ENCODE results near the gene POLR1G. TPM values are rescaled to one million over a fixed set of nuclear protein-coding genes. Genes with fewer than 3 reads are reported as not detected.

POLR1G gene
- total and polyA plus RNA-seq, 9 of the 15 experiments (the other 6 are each of a cell fraction or from before 2014, with no cell fraction given): 3.0 to 50.1 (median 27.4) TPM

DNA sequence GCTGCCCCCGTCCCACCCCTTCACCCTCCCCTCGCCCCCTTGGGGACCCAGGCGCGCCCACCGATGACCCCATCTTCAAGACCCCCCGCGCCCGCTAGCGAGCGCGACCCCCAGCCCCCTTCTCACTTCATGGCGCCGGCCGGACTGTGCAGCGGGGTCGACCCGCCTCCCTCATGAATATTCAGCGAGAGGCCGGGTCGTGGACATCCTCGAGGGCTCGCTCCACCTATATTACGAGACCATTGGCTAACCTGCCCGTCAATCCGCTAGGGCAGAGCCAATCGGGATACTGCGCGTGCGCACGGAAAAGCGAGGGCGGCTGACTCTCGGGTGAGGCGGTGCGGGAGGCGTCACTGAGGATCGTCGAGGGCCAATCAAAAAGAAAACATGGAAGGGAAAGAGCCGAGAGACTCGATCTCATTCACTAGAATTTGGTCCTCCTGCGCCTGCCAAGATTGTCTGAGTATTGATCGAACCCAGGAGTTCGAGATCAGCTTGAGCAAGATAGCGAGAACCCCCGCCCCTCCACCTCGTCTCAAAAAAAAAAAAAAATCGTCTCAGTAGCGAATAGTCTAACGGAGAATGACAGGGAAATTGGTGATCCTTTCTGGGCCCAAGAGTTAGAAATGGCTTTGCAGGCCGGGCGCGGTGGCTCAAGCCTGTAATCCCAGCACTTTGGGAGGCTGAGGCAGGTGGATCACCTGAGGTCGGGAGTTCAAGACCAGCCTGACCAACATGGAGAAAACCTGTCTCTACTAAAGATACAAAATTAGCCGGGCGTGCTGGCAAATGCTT, 35.8 kb upstream of the POLR1G start, which contains the start of gene ERCC2 (continued):
- TF ChIP-seq, protein P1, sequence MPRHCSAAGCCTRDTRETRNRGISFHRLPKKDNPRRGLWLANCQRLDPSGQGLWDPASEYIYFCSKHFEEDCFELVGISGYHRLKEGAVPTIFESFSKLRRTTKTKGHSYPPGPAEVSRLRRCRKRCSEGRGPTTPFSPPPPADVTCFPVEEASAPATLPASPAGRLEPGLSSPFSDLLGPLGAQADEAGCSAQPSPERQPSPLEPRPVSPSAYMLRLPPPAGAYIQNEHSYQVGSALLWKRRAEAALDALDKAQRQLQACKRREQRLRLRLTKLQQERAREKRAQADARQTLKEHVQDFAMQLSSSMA (CRISPR knock-in tag; IDR thresholded peaks at IDR 0.05): no peak
- peak; percentile 66; the same call in 1 of the 2 replicates for TF ChIP-seq BCOR (IDR thresholded peaks at IDR 0.05)
- peak; percentile 88 for TF ChIP-seq MEIS2 (IDR thresholded peaks at IDR 0.05; ENCODE audit: partially characterized antibody)
- TF ChIP-seq ZNF184 (CRISPR knock-in tag; IDR thresholded peaks at IDR 0.05): no peak
- TF ChIP-seq, protein P2, sequence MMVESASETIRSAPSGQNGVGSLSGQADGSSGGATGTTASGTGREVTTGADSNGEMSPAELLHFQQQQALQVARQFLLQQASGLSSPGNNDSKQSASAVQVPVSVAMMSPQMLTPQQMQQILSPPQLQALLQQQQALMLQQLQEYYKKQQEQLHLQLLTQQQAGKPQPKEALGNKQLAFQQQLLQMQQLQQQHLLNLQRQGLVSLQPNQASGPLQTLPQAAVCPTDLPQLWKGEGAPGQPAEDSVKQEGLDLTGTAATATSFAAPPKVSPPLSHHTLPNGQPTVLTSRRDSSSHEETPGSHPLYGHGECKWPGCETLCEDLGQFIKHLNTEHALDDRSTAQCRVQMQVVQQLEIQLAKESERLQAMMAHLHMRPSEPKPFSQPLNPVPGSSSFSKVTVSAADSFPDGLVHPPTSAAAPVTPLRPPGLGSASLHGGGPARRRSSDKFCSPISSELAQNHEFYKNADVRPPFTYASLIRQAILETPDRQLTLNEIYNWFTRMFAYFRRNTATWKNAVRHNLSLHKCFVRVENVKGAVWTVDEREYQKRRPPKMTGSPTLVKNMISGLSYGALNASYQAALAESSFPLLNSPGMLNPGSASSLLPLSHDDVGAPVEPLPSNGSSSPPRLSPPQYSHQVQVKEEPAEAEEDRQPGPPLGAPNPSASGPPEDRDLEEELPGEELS (CRISPR knock-in tag; IDR thresholded peaks at IDR 0.05; ENCODE audit: borderline replicate concordance): no peak
- TF ChIP-seq, protein P3, sequence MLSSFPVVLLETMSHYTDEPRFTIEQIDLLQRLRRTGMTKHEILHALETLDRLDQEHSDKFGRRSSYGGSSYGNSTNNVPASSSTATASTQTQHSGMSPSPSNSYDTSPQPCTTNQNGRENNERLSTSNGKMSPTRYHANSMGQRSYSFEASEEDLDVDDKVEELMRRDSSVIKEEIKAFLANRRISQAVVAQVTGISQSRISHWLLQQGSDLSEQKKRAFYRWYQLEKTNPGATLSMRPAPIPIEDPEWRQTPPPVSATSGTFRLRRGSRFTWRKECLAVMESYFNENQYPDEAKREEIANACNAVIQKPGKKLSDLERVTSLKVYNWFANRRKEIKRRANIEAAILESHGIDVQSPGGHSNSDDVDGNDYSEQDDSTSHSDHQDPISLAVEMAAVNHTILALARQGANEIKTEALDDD (IDR thresholded peaks at IDR 0.05): no peak
- TF ChIP-seq ATF1 (CRISPR knock-in tag; IDR thresholded peaks at IDR 0.05): no peak
- peak; percentile 79 for TF ChIP-seq ATF1 (tag; IDR thresholded peaks at IDR 0.05)
- TF ChIP-seq PHB2 (IDR thresholded peaks at IDR 0.05; ENCODE audit: low read depth): peak; percentile 41; the same call in 1 of the 2 replicates
- no peak for TF ChIP-seq DNMT1 (IDR thresholded peaks at IDR 0.05)
- TF ChIP-seq NFE2L1 (tag; IDR thresholded peaks at IDR 0.05; ENCODE audit: borderline replicate concordance, low read depth): no peak
- no peak for TF ChIP-seq CBX1 (IDR thresholded peaks at IDR 0.05; ENCODE audit: low read depth)
- no peak for TF ChIP-seq HNRNPL (IDR thresholded peaks at IDR 0.05; ENCODE audit: low read depth, low read length)
- TF ChIP-seq GTF2F1 (IDR thresholded peaks at IDR 0.05; ENCODE audit: low read depth, low read length): no peak
- TF ChIP-seq ZNF79 (CRISPR knock-in tag; IDR thresholded peaks at IDR 0.05; ENCODE audit: low read depth): no peak
- TF ChIP-seq, protein P4, sequence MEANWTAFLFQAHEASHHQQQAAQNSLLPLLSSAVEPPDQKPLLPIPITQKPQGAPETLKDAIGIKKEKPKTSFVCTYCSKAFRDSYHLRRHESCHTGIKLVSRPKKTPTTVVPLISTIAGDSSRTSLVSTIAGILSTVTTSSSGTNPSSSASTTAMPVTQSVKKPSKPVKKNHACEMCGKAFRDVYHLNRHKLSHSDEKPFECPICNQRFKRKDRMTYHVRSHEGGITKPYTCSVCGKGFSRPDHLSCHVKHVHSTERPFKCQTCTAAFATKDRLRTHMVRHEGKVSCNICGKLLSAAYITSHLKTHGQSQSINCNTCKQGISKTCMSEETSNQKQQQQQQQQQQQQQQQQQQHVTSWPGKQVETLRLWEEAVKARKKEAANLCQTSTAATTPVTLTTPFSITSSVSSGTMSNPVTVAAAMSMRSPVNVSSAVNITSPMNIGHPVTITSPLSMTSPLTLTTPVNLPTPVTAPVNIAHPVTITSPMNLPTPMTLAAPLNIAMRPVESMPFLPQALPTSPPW (CRISPR knock-in tag; IDR thresholded peaks at IDR 0.05): no peak
- no peak for TF ChIP-seq PYGO2 (tag; IDR thresholded peaks at IDR 0.05)
- no peak for TF ChIP-seq ZC3H8 (IDR thresholded peaks at IDR 0.05)
- TF ChIP-seq L3MBTL2 (IDR thresholded peaks at IDR 0.05): peak; percentile 60; the same call in 1 of the 2 replicates
- TF ChIP-seq KDM4B (IDR thresholded peaks at IDR 0.05; ENCODE audit: borderline replicate concordance in 2 of 2, low read depth in 1 of 2): no peak
- TF ChIP-seq CTBP1 (IDR thresholded peaks at IDR 0.05; ENCODE audit: borderline replicate concordance): no peak; the same call in 1 of the 2 replicates
- TF ChIP-seq RBM22 (IDR thresholded peaks at IDR 0.05; ENCODE audit: low read depth, low read length, poor library complexity, severe bottlenecking): no peak
- no peak for TF ChIP-seq E2F4 (CRISPR knock-in tag; IDR thresholded peaks at IDR 0.05; ENCODE audit: low read depth)
- TF ChIP-seq ZNF668 (CRISPR knock-in tag; IDR thresholded peaks at IDR 0.05): no peak

Measured in K562 (cell line).